ENCODE measurements around the gene CLDN3.
"Not testable (repeated sequence)": the region's sequence is repeated elsewhere in the genome, so short reads cannot be mapped to it uniquely, and the experiment has no call there.

Gene CLDN3

DNA sequence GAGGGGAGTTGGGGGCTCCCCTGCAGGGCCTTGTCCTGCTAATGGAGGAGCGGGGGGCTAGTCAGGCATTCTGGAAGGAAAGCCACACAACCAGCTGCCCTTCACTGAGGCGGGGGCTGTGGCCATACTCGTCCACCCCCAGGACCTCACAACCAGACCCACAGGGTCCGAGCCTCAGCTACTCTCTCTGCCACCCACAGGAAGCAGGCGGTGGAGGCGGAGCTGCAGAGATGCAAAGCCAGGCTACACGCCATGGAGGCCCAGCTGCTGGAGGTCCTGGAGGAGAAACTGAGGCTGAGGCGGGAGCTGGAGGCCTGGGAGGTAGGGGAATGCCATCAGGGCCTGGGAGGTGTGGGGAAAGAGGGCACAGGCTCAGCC lies 34.6 kb downstream of the CLDN3 start:
- no peak for DNase-seq

DNA sequence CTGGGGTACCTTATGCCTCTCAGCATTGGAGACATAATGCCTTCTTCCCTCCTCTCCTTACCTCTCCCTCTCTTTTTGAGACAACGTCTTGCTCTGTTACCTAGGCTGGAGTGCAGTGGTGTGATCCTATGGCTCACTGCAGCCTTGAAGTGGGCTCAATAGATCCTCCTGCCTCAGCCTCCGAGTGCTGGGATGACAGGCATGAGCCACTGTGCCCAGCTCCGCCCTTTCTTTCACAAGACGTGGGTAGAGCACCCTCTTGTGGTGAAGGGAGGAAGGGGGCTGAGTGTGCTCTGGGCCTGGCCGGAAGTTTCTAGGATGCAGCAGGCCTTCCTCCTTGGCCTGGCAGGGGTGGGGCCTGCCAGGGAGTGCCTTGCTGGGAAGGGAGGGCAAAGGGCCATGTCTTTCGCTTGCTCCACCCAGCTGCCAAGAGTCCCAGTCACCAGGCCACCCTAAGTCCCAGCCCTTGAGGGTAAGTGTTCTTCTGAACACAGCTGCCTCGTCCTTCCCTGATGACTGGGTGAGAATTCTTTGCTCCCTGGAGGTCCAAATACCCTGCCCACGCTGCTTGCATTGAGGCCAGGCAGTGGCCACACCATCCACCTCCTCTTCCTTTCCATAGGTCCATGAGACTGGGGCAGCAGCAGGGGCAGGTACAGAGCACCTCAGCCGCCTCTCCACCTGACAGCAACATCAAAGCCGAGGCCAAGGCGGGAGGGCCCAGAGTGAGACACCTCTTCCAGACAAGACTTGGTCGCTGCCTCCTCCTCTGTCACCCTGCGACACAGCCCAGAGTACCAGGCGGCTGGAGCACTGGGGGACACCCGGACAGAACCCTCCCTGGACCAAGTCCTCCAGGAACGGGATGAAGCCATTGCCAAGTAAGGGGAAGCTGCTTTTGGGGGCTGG lies 35.2 kb downstream of the CLDN3 start:
- peak; percentile 75 for DNase-seq

DNA sequence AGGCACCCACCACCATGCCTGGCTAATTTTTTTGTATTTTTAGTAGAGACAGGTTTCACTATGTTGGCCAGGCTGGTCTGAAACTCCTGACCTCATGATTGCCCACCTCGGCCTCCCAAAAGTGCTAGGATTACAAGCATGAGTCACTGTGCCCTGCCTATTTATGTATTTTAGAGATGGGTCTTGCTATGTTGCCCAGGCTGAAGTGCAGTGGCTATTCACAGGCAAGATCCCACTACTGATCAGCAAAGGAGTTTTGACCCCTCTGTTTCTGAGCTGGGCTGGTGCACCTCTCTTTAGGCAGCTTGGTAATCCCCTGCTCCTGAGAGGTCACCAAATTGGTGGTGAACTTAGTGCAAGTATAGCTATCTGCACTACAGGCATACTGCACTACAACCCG lies 37.7 kb downstream of the CLDN3 start:
- DNase-seq: no peak

GRCh38 chr7:73730485-73730884 lies 39.6 kb downstream of the CLDN3 start:
- no peak for DNase-seq

DNA sequence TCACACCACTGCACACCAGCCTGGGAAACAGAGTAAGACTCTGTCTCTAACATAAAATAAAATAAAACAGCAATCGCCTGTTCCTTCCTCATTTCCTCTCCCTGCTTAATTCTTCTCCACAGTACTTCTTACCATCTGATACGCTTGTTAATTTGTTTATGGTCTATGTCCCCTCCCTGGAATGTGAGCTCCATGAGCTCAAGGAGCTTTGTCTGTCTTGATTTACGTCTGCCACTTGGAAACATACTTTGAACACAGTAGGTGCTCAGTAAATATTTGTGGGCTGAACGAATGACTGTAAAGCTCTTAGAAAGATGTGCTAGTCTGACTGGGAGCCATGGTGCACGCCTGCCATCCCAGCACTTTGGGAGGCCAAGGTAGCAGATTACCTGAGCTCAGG lies 41.5 kb downstream of the CLDN3 start:
- no peak for DNase-seq

GRCh38 chr7:73727952-73728351 lies 42.1 kb downstream of the CLDN3 start:
- no peak for DNase-seq

DNA sequence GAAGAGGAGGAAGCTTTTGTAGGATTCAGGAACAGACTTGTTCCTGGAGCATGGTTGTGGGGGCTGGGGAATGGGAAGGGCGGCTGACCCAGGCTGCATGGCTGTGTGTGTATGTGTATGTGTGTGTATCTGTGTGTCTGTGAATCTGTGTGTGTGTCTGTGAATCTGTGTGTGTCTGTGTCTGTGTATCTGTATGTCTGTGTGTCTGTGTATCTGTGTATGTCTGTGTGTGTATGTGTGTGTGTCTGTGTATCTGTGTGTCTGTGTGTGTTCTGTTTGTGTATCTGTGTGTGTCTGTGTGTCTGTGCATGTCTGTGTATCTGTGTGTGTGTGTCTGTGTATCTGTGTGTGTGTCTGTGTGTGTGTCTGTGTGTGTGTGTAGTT lies 44.0 kb downstream of the CLDN3 start:
- DNase-seq: no peak

- no peak for DNase-seq
Observed at GRCh38 chr7:73723813-73724212, 46.3 kb downstream of the CLDN3 start.

DNA sequence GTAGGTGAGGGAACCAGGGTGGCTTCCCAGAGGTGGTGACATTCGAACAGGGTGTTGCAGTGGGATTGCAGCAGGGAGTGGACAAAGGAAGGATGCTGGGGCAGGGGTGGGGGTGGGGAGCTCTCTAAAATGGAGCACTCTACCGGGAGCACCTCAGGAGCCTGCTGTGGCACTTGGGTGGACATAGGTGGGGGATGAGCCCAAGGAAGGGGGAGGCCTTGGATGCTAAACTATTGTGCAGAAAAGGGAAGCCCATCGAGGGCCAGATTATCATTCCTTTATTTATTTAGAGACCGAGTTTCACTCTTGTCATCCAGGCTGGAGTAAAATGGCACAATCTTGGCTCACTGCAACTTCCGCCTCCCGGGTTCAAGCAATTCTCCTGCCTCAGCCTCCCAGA lies 47.3 kb downstream of the CLDN3 start:
- DNase-seq: no peak

DNA sequence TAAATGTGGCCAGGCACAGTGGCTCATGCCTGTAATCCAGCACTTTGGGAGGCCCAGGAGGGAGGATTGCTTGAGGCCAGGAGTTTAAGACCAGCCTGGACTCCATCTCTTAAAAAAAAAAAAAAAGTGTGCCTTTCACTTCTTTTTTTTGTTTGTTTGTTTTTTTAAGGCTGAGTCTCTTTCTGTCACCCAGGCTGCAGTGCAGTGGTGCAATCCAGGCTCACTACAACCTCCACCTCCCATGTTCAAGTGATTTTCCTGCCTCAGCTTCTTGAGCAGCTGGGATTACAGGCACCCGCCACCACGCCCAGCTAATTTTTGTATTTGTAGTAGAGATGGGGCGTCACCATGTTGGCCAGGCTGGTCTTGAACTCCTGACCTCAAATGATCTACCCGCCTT lies 47.9 kb downstream of the CLDN3 start:
- not testable (repeated sequence) for DNase-seq

DNA sequence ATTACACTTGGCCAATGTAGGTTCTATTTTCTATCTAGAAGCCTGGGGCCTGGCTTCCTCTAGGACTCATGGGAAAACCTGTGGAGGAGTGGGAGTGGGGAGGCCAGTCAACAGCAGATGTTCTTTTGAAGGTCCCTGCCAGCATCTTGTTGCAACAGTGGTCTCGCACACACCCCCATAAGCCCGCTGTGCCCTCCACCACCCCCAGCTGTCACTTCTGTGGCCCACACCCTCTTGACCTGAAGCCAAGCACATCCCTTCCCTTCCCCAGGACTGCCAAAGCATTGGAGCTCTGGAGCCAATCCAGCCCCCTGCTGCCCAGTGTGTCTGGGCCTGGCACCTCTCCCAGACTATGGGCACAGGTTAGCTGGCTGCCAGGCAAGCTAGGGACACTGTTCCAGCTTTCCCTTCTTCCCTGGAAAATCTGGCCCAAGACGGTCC lies 48.7 kb downstream of the CLDN3 start:
- no peak for DNase-seq

- not testable (repeated sequence) for DNase-seq
Observed at GRCh38 chr7:73720443-73720842, 49.6 kb downstream of the CLDN3 start.

DNA sequence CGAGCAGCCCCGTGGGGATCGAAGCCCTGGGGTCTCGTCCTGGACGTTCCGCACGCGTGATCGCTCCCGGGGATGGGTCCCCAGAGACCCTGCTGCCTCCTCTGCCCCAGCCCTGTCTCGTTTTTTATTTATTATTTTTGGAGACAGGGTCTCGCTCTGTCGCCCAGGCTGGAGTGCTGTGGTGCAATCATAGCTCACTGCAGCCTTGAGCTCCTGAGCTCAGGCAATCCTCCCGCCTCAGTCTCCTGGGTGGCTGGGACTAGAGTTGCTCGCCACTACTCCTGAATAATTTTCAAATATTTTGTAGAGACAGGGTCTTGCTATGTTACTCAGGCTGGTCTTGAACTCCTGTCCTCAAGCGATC lies 50.3 kb downstream of the CLDN3 start:
- no peak for DNase-seq

All from effector CD4-positive, alpha-beta T cell (primary cell).